UCSD-AML1 (cell line): Measurements from ENCODE around the gene NOD2.

Experiments
- DNase-seq: peaks from one replicate; lab custom pipeline; 2025; ENCODE audit not compliant: unreplicated experiment; lab: John Stamatoyannopoulos, UW

The NOD2 gene

DNA sequence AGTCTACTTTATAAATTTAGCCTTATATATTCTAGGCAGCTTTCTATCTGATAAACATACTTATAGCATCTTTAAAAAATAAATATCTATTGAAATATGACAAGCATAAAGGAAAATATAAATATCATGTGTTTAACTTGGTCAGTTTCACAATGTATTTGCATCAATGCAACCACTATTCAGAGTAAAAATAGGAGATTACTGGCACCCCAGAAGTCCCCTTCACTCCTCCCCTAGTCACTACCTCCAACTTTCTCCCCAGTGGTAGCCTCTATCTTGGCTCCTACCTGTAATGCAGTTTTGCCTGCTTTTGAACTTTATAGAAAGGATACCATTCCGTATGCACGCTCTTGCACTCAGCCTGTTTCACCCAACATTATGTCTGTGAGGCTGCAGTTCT, 3.2 kb upstream of the NOD2 start:
- DNase-seq: no peak

DNA sequence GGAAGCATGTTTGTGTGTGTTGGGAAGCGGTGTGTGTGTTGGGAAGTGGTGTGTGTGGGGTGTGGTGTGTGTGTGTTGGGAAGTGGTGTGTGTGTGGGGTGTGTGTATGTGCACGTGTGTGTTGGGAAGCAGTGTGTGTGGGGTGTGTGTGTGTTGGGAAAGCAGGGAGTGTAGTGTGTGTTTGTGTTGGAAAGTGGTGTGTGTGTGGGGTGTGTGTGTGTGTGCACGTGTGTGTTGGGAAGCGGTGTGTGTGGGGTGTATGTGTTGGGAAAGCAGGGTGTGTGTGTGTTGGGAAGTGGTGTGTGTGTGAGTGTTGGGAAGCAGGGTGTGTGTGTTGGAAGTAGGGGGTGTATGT, 785 bp upstream of the NOD2 start:
- DNase-seq: no peak

DNA sequence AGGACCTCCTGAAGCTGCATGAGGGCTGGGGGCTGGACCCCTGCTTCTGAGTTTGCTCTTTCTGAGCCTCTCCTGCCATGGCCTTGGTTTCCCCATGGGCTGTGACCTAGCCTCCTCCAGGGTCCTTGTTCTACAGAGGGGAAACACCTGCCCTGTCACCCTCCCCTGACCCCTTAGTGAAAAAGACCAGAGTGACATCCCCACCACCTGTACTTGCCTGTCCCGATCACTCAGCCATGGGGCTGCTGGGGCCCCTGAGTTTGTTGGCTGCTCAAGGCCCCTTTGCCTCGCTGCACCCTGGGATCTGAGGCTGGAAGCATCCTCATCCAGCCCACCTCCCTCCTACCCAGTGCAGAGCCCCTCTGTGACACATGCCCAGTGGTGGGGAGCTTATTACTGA, 800 bp downstream of the NOD2 start:
- DNase-seq: no peak

DNA sequence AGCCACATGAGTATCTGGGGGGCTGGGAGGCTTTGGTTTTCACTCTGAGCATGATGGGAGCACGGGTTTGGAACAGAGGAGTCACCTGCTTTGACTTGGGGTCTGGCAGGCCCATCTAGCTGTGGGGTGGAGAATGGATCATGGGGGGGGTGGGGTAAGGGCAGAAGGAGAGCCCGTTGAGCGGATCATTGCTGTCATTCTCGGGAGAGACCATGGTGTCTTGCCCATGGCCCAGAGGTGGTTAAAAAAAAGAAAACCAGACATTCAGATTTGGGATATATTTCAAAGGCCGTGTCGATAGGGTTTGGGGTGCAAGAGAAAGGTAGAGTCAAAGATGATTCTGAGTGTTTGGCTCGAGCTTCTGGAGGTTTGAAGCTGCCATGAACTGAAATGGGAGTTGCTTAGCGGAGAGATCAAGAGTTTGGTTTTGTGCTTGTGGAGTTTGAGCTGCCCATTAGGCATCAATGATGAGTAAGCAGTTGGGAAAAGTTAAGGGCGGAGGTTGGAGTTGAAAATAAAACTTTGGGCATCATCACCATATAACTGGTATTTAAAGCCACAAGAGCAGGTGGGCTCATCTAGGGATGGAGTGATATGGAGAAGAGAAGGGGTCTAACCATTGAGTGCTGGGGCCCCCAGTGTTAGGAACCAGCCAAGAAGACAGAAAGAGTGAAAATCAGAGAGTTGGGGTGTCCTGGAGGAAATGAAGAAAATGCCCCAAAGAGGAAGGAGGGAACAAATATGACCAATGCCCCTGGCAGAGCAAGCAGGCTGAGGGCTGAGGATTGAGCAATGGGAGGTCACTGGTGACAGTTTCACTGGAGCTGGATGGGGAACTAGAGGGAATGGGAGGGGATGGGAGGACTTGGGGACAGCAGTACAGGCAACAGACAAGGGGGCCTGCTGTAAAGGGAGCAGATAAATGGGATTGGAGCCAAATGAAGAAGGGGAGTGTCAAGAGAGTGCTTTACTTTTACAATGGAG, 1.9 kb downstream of the NOD2 start:
- DNase-seq: no peak

DNA sequence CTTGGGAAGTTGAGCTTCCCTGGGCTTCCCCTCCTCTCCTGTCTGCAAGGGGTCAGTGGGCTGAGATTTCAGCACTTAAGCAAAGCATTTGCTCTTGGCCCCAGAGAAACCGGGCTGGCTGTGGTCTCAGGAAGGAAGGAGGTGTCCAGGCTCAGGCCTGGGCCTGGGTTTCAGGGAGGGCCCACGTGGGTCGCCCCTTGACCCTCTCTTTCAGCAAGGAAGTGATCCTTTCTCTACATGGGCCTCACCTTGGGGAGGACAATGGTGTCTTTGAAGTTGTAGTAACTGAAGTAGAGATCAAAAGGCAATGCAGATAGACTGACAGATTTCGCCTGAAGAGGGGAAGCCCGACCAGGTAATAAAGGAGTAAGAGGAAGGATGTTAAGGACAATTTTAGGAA, 2.7 kb downstream of the NOD2 start:
- DNase-seq: no peak

DNA sequence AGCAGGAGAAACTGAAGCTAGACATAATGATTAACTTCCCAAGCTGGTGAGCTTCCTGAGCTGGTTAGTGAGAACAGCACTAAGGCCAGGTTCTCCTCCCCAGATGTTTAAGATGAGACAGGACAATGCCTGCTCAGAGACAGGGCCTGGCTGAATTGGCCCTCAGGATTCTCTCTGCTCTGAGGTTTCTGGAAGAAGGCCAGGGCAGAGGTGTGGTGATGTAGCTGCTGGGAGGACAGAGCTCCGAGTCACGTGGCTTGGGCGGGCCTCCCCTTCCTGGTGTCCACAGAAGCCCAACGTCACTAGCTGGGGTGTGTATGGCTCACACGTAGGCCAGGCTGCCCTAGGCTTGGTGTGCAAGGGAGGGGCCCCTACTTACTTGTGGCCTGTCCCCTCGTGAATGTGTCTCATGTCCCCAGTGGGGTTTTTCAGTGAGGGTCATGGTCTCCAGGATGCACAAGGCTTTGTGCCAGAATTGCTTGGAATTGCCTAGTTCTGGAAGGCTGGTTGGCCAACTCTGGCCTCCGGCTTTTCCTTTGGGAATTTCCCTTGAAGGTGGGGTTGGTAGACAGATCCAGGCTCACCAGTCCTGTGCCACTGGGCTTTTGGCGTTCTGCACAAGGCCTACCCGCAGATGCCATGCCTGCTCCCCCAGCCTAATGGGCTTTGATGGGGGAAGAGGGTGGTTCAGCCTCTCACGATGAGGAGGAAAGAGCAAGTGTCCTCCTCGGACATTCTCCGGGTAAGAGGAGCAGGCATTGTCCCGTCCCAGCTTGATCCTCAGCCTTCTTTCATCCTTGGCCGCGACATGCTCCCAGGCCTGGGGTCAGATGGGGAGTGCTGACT, 3.4 kb downstream of the NOD2 start:
- DNase-seq: no peak

DNA sequence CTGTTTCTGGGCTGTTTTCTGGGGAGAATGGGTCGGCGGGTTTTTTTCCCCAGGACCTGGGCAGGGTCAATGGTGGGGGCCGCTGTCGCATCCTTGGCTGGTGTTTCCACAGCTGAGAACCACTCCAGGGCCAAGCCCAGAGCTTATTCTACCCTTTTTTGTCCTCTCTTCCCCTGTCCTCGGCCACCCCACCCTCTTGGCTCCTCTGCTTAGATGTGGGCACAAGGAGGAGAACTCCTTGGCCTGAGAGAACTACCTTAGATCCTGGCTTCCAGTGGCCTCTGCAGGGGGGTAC, 4.0 kb downstream of the NOD2 start:
- no peak for DNase-seq

DNA sequence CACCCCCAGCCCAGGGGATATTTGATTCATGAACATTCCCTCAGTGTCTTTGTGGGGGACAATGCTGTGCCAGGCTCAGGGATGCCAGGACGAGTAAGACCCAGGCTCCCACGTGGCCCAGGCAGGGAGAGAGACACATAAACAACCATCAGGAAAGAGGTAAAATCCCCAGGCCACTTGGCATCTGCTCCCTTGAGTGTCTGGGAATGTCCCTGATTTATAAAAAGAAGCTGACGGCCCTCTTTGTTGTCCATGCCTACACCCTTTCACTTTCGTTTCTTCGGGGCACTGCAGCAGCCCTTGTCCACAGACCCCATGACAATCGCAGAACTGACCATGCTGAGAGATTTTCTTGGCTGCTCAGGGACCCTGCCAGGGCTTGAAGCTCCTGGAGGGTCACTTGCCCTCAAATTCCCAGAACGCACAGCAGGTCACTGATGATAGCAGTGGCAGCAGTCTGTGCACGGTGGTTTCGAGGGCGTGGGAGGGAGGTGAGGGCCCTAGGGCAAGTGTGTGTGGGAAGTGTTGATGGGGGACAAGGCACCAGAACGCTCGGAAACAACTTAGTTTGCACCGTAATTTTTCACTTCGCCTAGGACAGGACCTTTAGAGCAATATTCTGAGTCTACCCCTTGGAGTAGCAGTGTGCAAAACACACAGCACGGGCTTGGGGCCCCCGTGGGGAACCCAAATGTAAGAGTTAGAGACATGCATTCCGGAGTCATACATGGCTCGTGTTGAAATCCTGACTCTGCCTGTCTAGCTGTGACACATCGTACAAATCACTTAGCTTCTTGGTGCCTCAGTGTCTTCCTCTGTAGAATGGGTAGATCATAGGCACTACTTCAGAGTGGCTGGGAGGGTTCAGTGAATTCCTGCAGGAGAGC, 4.7 kb downstream of the NOD2 start:
- DNase-seq: no peak

DNA sequence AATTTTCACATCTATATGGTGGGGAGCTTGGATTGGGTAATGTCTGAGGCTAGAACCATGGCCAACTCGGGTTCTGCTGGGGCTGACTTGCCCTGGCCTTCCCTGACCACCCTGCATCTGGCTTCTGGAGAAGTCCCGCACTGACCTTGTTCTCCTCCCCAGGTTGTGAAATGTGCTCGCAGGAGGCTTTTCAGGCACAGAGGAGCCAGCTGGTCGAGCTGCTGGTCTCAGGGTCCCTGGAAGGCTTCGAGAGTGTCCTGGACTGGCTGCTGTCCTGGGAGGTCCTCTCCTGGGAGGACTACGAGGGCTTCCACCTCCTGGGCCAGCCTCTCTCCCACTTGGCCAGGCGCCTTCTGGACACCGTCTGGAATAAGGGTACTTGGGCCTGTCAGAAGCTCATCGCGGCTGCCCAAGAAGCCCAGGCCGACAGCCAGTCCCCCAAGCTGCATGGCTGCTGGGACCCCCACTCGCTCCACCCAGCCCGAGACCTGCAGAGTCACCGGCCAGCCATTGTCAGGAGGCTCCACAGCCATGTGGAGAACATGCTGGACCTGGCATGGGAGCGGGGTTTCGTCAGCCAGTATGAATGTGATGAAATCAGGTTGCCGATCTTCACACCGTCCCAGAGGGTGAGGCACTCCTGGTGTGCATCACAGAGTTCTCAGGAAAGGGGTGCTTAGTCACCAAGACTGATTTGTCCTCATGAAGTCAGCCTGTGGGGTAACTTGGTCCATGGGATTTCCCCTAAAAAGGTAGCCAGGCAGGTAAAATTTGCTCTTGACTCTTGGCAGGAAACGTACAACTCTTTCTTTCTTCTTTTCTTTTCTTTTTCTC, 6.1 kb downstream of the NOD2 start:
- DNase-seq: no peak

DNA sequence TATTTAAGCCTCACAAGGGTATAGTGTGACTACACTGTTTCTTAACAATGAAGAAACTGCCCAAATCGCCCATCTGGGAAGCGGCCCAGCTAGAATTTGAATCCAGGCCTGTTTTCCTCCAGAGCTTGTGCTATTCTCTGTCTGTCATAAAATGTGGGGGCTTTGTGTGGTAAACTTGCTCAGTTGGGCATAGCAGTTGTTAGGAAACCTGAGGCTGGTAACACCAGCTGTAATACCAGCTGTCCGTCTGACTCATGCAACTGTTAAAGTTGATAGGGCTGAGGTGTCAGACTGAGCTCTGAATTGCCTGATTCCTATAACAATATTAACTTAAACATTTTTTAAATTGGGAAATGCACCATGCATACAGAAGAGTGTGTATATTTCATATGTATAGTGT, 9.3 kb downstream of the NOD2 start:
- DNase-seq: no peak

DNA sequence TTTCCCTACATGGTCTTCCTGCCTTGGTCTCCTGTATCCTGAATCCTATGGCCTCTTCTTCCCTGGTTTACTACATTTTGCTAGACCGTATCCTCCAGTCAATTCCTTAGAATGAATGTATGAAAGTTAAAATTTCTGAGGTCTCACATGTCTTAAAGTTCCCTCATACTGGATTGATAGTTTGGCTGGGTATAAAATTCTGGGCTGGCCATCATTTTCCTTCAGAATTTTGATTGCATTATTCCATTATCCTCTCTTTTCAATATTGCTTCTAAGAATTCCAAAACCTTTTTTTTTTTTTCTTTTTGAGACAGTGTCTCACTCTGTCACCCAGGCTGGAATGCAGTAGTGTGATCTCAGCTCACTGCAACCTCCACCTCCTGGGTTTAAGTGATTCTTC, 10.8 kb downstream of the NOD2 start:
- no peak for DNase-seq

DNA sequence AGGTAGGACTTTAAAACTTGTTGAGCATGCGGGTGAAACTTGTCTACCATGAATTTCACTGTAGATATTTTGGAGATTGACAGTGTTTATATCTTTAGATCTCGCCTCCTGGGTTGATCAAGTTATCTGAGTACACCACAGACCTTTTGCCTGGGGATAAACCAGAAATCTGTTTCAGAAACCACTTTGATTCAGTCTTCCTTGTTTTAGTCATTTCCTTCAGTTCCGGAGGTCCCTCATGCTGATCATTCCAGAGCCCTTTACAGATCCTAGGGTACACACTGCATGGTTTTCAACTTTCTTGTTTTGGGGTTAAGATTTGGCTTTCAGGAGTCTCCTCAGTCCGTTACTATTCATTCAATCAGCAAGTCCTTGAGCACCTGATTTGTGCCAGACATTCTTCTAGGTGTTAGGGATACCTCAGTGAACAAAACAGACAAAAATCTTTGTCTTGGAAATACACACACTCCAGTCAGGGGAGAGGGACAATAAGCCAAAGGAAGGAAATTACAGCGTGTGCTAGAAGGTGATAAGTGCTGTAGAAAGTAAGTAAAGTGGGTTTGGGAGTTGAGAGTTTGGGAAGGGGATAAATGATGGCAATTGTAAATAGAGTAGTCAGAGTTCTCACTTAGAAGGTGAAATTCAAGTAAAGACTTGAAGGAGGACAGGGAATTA, 12.2 kb downstream of the NOD2 start:
- DNase-seq: no peak

DNA sequence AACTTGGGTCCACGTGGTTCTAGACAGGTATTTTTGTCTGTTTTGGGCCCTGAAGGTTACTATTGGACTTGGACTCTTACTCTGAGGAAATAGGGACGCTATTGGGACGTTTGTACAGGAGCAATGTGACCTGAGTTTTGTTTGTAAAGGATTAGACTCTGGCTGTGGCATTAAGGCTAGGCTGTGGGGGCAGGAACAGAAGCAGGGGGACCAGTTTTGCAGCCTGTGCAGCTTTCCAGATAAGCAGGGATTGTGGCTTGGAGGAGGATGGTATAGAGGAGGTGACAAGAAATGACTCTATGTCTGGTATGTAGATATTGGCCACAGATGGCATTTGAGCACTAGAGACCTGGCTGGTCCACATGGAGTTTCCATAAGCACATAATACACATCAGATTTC, 12.8 kb downstream of the NOD2 start:
- no peak for DNase-seq

DNA sequence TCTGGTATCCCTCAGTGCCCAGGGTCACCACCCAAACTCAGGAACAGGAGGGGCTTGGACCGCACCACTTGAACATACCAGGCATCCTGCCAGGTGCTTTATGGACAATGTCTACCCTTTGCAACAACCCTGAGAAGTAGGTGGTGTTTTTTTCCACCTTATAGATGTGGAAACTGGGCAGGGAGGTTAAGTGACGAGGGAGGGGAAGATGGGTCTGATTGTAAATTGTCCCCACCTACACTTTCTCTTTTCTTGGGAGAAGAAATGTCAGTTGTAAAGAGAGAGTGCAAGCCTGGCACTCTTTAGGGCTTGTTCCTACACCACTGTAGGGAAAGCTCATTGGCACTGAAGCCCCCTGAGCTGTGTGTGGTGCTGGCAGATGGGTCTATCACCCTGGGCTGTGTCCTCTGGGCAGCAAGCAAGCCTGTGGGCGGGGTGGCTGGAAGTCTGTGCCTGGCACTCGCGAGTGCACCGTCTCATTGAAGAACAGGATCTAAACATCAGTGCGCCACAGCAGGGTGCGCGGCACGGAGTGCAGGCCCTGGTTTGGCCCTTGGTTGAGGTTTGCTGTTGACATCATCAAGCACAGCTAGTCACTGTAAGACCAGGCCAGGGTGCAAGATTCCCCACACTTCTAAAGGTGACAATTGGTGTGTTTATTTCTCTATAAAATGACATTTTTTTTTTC, 15.1 kb downstream of the NOD2 start:
- DNase-seq: no peak

DNA sequence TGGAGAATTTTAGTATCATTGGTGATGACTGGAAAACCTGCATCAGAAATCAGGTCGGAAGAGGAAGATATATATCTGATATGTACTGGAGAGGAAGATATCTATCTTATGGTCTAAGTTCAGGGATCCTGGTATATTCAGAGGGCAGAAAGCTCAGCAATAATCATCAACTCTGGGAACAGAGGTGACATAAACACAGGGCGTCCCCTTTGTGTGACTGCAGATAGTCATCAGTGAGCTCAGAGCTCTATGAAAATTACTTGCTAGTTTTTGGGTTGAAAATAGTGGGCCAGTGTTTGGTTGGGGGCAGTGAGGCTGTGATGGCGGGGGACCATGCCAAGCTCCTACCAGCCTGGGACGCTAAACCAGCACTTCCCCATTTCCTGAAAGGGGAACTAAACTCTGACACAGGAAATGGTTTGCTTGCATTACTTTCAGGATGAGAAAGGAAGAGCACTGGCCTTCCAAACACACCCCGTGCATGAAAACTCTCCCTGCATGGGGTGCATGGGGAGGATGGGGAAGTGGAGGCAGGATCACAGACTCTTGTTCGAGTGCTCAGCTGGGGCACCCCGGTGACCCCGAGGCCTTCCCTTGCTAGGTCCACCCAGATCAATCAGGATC, 15.8 kb downstream of the NOD2 start:
- DNase-seq: peak; percentile 62

DNA sequence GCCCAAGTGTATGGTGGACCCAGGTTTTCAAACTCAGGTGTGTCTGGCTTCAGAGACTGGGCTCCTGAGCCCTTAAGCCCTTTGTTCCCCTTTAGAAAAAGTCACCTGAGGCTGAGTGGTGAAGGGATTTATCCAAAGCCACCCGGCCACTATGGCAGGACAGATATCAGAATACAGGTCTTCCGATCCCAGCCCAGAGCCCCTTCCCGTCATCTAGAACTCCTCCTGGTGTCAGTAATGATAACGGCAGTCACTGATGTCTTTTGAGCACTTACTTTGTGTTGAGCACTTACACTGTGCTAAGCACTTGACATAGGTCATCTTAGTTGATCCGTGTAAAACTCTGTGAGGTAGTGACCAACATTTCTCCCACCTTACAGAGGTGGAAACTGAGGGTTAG, 16.6 kb downstream of the NOD2 start:
- DNase-seq: no peak

DNA sequence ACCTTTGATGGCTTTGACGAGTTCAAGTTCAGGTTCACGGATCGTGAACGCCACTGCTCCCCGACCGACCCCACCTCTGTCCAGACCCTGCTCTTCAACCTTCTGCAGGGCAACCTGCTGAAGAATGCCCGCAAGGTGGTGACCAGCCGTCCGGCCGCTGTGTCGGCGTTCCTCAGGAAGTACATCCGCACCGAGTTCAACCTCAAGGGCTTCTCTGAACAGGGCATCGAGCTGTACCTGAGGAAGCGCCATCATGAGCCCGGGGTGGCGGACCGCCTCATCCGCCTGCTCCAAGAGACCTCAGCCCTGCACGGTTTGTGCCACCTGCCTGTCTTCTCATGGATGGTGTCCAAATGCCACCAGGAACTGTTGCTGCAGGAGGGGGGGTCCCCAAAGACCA, 17.6 kb downstream of the NOD2 start:
- DNase-seq: no peak

DNA sequence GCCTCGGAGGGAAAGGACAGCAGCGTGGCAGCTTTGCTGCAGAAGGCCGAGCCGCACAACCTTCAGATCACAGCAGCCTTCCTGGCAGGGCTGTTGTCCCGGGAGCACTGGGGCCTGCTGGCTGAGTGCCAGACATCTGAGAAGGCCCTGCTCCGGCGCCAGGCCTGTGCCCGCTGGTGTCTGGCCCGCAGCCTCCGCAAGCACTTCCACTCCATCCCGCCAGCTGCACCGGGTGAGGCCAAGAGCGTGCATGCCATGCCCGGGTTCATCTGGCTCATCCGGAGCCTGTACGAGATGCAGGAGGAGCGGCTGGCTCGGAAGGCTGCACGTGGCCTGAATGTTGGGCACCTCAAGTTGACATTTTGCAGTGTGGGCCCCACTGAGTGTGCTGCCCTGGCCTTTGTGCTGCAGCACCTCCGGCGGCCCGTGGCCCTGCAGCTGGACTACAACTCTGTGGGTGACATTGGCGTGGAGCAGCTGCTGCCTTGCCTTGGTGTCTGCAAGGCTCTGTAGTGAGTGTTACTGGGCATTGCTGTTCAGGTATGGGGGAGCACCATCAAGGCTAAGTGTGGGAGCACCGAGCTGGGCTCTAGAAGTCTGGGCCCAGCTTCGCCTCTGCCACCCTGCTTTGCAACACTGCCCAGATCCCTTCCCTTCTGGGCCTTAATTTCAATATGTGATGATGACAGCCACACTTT, 18.6 kb downstream of the NOD2 start:
- no peak for DNase-seq

DNA sequence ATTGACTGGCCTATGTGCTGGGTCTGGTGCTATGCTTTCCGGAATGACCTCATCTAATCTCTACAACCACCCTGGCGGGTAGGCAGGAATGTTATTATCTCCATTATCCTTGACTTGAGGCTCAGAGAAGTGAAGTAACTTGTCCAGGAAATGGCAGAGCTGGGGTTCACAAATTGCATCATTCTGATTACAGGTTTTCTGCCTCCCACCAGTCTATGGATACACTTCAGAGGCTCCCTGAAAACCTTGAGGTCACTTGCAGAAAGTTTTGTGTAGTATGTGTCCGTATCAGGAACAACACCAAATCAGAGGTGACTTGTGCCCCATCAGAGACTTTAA, 19.1 kb downstream of the NOD2 start:
- no peak for DNase-seq
